ENCODE results near the gene PPP1R3F. TPM values are rescaled to one million over a fixed set of nuclear protein-coding genes. Genes with fewer than 3 reads are reported as not detected.

The PPP1R3F gene
- total RNA-seq, 1 donor from 2014 or later: 6.6 TPM

DNA sequence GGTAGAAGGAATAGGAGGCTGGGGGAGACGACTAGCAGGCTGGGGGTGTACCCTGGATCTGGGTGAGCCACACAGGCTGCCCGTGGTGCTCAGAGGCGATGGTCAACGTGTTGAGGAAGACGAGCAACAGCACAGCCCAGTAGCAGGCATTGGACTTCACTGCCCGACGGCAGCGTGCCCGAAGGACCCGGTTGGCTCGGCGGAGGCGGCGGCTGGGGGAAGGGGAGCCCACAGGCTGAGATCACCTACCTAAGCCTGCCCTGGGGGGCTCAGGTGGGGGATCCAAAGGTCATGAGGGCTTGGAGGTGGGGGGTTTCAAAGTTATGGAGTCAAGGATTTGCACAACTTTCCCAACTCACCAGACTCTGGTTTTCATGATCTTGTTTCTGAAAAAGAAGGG is 43.7 kb upstream of the PPP1R3F start:
- Histone ChIP-seq H3K4me2 (ENCODE audit: low read length) (no peak overlapping the region), H3K79me2 (ENCODE audit: insufficient read depth, low read length) (no peaks in the 10 kb centered on the region), H3K4me3 (ENCODE audit: insufficient read depth, low read depth, low read length) (no peak overlapping the region), H3K36me3 (ENCODE audit: insufficient read depth, low read length) (no peaks in the 10 kb centered on the region), H3K27ac (ENCODE audit: low read depth, low read length) (no peak overlapping the region), H3K9ac (ENCODE audit: low read length) (no peak overlapping the region), H3K4me1 (ENCODE audit: insufficient read depth, low read length) (no peaks in the 10 kb centered on the region), H4K20me1 (ENCODE audit: insufficient read depth, low read length) (no peaks in the 10 kb centered on the region), H2AFZ (ENCODE audit: low read depth, low read length) (no peak overlapping the region), H3K27me3 (ENCODE audit: insufficient read depth, low read length) (no peaks in the 10 kb centered on the region), H3K9me3 (ENCODE audit: insufficient read depth, low read depth, low read length) (no peaks in the 10 kb centered on the region)
- H3K36me3 Mint-ChIP-seq (ENCODE audit: low read depth, unreplicated experiment): no peaks in the 10 kb centered on the region
- H3K27ac Mint-ChIP-seq (ENCODE audit: unreplicated experiment): no peak overlapping the region
- FAIRE-seq: no peak
- TF ChIP-seq CTCF (IDR thresholded peaks at IDR 0.05; ENCODE audit: insufficient read depth, low read depth, low read length) (no peak), EZH2 (IDR thresholded peaks at IDR 0.05; ENCODE audit: insufficient read depth, low read length) (no peak)
- H3K9me3 Mint-ChIP-seq (ENCODE audit: unreplicated experiment): peaks cover 1% of the 10 kb centered on the region
- DNase-seq (ENCODE audit: low read depth): no peak
- H3K4me3 Mint-ChIP-seq (ENCODE audit: unreplicated experiment): no peak overlapping the region
- H3K4me1 Mint-ChIP-seq (ENCODE audit: low read depth, unreplicated experiment): no peaks in the 10 kb centered on the region
- peaks cover 14% of the 10 kb centered on the region for H3K27me3 Mint-ChIP-seq (ENCODE audit: low read depth, unreplicated experiment)

- no peak for FAIRE-seq
- Histone ChIP-seq H3K4me3 (ENCODE audit: insufficient read depth, low read depth, low read length) (no peak overlapping the region), H3K36me3 (ENCODE audit: insufficient read depth, low read length) (no peaks in the 10 kb centered on the region), H3K4me1 (ENCODE audit: insufficient read depth, low read length) (no peaks in the 10 kb centered on the region), H3K4me2 (ENCODE audit: low read length) (no peak overlapping the region), H3K79me2 (ENCODE audit: insufficient read depth, low read length) (no peaks in the 10 kb centered on the region), H2AFZ (ENCODE audit: low read depth, low read length) (no peak overlapping the region), H3K27me3 (ENCODE audit: insufficient read depth, low read length) (no peaks in the 10 kb centered on the region), H3K9ac (ENCODE audit: low read length) (no peak overlapping the region), H3K27ac (ENCODE audit: low read depth, low read length) (no peak overlapping the region), H4K20me1 (ENCODE audit: insufficient read depth, low read length) (no peaks in the 10 kb centered on the region), H3K9me3 (ENCODE audit: insufficient read depth, low read depth, low read length) (no peaks in the 10 kb centered on the region)
- DNase-seq (ENCODE audit: low read depth): no peak
- TF ChIP-seq CTCF (IDR thresholded peaks at IDR 0.05; ENCODE audit: insufficient read depth, low read depth, low read length) (no peak), EZH2 (IDR thresholded peaks at IDR 0.05; ENCODE audit: insufficient read depth, low read length) (no peak)
- Mint-ChIP-seq H3K36me3 (ENCODE audit: low read depth, unreplicated experiment) (no peaks in the 10 kb centered on the region), H3K9me3 (ENCODE audit: unreplicated experiment) (no peaks in the 10 kb centered on the region), H3K4me1 (ENCODE audit: low read depth, unreplicated experiment) (no peaks in the 10 kb centered on the region), H3K27ac (ENCODE audit: unreplicated experiment) (no peak overlapping the region), H3K4me3 (ENCODE audit: unreplicated experiment) (no peak overlapping the region), H3K27me3 (ENCODE audit: low read depth, unreplicated experiment) (peaks cover 13% of the 10 kb centered on the region)
Observed at GRCh38 chrX:49226946-49227345, 42.6 kb upstream of the PPP1R3F start.

DNA sequence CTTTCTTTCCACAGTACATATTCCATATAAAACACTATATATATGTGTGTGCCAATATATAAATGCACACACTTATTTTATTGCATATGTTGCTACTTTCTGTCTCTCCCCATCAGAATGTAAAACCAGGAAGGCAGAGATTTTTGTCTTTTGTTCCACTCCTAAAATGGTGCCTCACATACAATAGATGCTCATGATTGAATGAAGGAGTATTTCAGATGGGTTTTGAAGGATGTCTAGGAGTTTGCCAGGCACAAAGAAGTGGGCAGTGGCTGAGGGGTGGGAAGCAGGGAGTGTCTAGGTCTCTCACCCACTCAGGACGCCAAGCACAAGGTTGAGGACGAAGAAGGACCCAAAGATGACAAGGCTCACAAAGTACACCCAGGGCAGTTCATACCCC is 41.9 kb upstream of the PPP1R3F start:
- DNase-seq (ENCODE audit: low read depth) (no peak), FAIRE-seq (no peak)
- Histone ChIP-seq H3K36me3 (ENCODE audit: insufficient read depth, low read length) (no peaks in the 10 kb centered on the region), H3K4me3 (ENCODE audit: insufficient read depth, low read depth, low read length) (no peak overlapping the region), H4K20me1 (ENCODE audit: insufficient read depth, low read length) (no peaks in the 10 kb centered on the region), H3K4me2 (ENCODE audit: low read length) (no peak overlapping the region), H3K79me2 (ENCODE audit: insufficient read depth, low read length) (no peaks in the 10 kb centered on the region), H3K27ac (ENCODE audit: low read depth, low read length) (no peak overlapping the region), H3K9ac (ENCODE audit: low read length) (no peak overlapping the region), H2AFZ (ENCODE audit: low read depth, low read length) (no peak overlapping the region), H3K4me1 (ENCODE audit: insufficient read depth, low read length) (no peaks in the 10 kb centered on the region), H3K27me3 (ENCODE audit: insufficient read depth, low read length) (no peaks in the 10 kb centered on the region), H3K9me3 (ENCODE audit: insufficient read depth, low read depth, low read length) (no peaks in the 10 kb centered on the region)
- Mint-ChIP-seq H3K4me3 (ENCODE audit: unreplicated experiment) (no peak overlapping the region), H3K9me3 (ENCODE audit: unreplicated experiment) (no peaks in the 10 kb centered on the region), H3K4me1 (ENCODE audit: low read depth, unreplicated experiment) (no peaks in the 10 kb centered on the region), H3K27me3 (ENCODE audit: low read depth, unreplicated experiment) (peaks cover 12% of the 10 kb centered on the region), H3K36me3 (ENCODE audit: low read depth, unreplicated experiment) (no peaks in the 10 kb centered on the region), H3K27ac (ENCODE audit: unreplicated experiment) (no peak overlapping the region)
- TF ChIP-seq CTCF (IDR thresholded peaks at IDR 0.05; ENCODE audit: insufficient read depth, low read depth, low read length) (no peak), EZH2 (IDR thresholded peaks at IDR 0.05; ENCODE audit: insufficient read depth, low read length) (no peak)
